ENCODE data around the gene ACVR1C. TPM values are rescaled to one million over a fixed set of nuclear protein-coding genes. Genes with fewer than 3 reads are reported as not detected.

Gene ACVR1C
- total RNA-seq, 1 experiment from 2014 or later, result 1.2 TPM

DNA sequence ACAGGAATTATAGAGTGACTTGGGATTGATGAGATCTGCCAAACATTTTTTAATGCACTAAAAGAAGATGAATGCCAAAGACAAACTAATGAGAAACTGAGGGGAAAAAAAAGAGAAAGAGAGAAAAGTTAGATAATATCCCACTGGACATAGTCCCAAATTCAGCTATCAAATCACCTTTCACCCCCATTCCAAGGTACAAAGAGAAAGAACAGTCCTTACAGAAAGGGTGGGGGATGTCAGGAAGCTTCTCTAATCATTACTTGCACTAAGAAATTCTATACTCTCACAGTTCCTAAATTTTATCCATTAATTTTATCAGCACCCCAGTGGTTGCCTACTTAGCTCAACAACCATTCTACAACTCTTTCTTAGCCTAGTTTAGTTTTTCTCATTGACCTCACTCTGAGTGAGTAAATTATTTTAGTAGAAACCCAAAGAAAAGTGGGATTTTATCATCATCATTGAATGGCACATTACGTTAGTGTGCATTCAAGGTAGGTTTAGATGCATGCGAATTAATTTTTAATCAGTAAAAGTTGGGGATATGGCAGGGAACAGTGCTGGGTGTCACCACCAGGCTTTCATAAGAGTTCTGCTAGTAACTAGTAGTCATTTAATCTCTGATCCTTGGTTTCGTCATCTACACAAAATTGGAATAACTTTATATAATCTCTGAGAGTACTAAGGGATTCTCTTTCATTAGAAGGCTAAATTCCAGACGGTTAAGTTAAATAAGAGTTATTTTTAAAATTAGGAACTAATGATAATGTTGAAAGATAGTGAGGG lies 99.5 kb downstream of the ACVR1C start:
- no peaks in the 10 kb centered on the region for H3K27me3 Mint-ChIP-seq (ENCODE audit: low read depth)
- no peaks in the 10 kb centered on the region for H3K9me3 Mint-ChIP-seq
- H3K4me3 Mint-ChIP-seq, result no peak overlapping the region
- H3K4me1 Mint-ChIP-seq, result no peaks in the 10 kb centered on the region
- H3K27ac Mint-ChIP-seq, result no peak overlapping the region
- ATAC-seq (no peak), DNase-seq (ENCODE audit: low spot score) (no peak)
- TF ChIP-seq GRHL2 (CRISPR knock-in tag; IDR thresholded peaks at IDR 0.05; ENCODE audit: insufficient replicate concordance, severe bottlenecking) (no peak), SMAD3 (CRISPR knock-in tag; IDR thresholded peaks at IDR 0.05; ENCODE audit: borderline replicate concordance) (no peak)
- CTCF ChIA-PET, result interaction anchor here (1.3 kb wide), 1 partner anchor 43 kb away, joined by 3 read pairs; no protein-coding TSS in a partner anchor
- POLR2A ChIA-PET, result no interaction called here
- H3K36me3 Mint-ChIP-seq, result no peaks in the 10 kb centered on the region

DNA sequence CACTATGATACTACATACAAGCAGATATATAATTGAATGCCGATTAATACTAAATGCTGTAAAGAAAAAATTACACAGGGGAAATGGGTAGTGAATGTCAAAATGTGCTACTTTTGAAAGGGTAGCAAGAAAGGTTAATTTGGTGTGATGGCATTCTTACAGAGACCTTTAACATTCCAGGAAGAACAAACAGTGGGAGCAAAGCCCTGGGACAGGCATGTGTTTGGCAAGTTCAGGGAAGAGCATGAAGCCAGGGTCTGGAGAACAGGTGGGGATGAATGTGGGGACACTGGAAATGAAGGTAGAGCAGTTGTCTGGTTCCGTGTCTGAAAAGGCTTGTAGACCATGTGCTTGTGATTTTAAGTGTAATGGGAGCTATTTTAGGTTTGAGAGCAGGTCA lies 102.6 kb downstream of the ACVR1C start:
- Mint-ChIP-seq H3K27ac (no peak overlapping the region), H3K9me3 (no peaks in the 10 kb centered on the region), H3K27me3 (ENCODE audit: low read depth) (no peaks in the 10 kb centered on the region), H3K4me3 (no peak overlapping the region), H3K36me3 (no peaks in the 10 kb centered on the region), H3K4me1 (no peaks in the 10 kb centered on the region)
- ChIA-PET POLR2A (no interaction called here), CTCF (no interaction called here)
- ATAC-seq (peak; percentile 34; the same call in 1 of the 2 replicates), DNase-seq (ENCODE audit: low spot score) (no peak)
- TF ChIP-seq SP1 (CRISPR knock-in tag; conservative IDR thresholded peaks at IDR 0.05) (no peak), JAZF1 (CRISPR knock-in tag; IDR thresholded peaks at IDR 0.05) (no peak), CREB1 (CRISPR knock-in tag; IDR thresholded peaks at IDR 0.05) (no peak), NFE2L1 (CRISPR knock-in tag; IDR thresholded peaks at IDR 0.05) (no peak), ZNF423 (CRISPR knock-in tag; IDR thresholded peaks at IDR 0.05) (no peak)
- TF ChIP-seq, protein P1, sequence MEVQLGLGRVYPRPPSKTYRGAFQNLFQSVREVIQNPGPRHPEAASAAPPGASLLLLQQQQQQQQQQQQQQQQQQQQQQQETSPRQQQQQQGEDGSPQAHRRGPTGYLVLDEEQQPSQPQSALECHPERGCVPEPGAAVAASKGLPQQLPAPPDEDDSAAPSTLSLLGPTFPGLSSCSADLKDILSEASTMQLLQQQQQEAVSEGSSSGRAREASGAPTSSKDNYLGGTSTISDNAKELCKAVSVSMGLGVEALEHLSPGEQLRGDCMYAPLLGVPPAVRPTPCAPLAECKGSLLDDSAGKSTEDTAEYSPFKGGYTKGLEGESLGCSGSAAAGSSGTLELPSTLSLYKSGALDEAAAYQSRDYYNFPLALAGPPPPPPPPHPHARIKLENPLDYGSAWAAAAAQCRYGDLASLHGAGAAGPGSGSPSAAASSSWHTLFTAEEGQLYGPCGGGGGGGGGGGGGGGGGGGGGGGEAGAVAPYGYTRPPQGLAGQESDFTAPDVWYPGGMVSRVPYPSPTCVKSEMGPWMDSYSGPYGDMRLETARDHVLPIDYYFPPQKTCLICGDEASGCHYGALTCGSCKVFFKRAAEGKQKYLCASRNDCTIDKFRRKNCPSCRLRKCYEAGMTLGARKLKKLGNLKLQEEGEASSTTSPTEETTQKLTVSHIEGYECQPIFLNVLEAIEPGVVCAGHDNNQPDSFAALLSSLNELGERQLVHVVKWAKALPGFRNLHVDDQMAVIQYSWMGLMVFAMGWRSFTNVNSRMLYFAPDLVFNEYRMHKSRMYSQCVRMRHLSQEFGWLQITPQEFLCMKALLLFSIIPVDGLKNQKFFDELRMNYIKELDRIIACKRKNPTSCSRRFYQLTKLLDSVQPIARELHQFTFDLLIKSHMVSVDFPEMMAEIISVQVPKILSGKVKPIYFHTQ (CRISPR knock-in tag; IDR thresholded peaks at IDR 0.05), result no peak

DNA sequence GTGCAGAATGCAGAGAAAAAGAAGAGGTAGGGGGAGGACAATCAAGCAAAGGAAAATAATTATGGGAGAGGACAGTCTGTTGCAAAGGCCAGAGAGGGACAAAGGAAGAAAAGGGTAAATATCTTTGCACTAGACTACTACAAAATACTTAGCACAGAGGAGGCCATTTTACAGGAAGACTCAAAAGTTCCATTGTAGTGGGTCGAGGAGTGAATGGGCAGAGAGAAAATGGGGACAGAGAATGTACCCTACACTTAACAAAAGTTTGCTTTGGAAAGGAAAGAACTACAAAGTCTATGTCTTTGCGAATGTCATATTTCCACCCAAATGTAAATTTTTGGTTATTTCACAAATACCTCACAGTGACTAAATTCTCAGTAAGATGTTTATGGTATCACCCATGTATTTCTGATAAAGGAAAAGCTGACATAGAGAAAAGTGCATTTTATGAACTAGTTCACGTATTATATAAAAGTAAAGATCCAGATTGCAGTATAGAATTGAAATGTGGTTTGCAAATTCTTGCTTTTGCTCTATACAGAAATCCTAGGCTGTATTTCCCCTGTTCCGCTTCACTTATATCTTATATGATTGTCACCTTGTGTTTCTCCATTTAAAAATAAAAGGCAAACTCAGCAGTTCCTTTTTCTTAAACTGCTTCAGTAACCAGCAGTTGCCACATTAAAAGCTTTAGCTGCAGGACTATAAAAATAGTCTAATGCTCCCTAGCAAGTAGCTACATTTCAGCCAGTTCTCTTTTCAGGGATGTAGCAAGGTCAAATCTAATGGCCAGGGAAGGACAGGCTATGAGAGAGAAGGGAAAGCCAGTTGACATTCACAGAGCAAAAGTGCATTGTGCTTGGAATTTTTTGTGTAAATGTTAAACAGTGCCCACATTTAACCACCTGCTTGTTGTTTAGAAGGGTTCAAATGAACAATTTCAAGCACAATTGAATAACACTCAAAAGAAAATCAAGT lies 105.1 kb downstream of the ACVR1C start:
- POLR2A ChIA-PET, result no interaction called here
- Mint-ChIP-seq H3K27ac (no peak overlapping the region), H3K9me3 (no peaks in the 10 kb centered on the region), H3K4me1 (no peaks in the 10 kb centered on the region), H3K36me3 (no peaks in the 10 kb centered on the region), H3K27me3 (ENCODE audit: low read depth) (no peaks in the 10 kb centered on the region), H3K4me3 (no peak overlapping the region)
- CTCF ChIA-PET, result no interaction called here
- TF ChIP-seq ELF4 (CRISPR knock-in tag; IDR thresholded peaks at IDR 0.05; ENCODE audit: low read depth), result no peak
- TF ChIP-seq, protein P2, sequence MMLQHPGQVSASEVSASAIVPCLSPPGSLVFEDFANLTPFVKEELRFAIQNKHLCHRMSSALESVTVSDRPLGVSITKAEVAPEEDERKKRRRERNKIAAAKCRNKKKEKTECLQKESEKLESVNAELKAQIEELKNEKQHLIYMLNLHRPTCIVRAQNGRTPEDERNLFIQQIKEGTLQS (CRISPR knock-in tag; conservative IDR thresholded peaks at IDR 0.05), result no peak
- TF ChIP-seq, protein P3, sequence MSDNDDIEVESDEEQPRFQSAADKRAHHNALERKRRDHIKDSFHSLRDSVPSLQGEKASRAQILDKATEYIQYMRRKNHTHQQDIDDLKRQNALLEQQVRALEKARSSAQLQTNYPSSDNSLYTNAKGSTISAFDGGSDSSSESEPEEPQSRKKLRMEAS (CRISPR knock-in tag; IDR thresholded peaks at IDR 0.05), result no peak
- no peak for TF ChIP-seq TP53 (CRISPR knock-in tag; IDR thresholded peaks at IDR 0.05)
- TF ChIP-seq, protein P1 (CRISPR knock-in tag; IDR thresholded peaks at IDR 0.05), result no peak
- no peak for TF ChIP-seq HMGA2 (CRISPR knock-in tag; IDR thresholded peaks at IDR 0.05)
- no peak for TF ChIP-seq NR3C1 (CRISPR knock-in tag; conservative IDR thresholded peaks at IDR 0.05; ENCODE audit: low read depth)
- TF ChIP-seq CREM (CRISPR knock-in tag; IDR thresholded peaks at IDR 0.05), result no peak
- no peak for TF ChIP-seq CBFB (CRISPR knock-in tag; IDR thresholded peaks at IDR 0.05; ENCODE audit: low read depth)
- TF ChIP-seq, protein P4, sequence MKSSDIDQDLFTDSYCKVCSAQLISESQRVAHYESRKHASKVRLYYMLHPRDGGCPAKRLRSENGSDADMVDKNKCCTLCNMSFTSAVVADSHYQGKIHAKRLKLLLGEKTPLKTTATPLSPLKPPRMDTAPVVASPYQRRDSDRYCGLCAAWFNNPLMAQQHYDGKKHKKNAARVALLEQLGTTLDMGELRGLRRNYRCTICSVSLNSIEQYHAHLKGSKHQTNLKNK (CRISPR knock-in tag; IDR thresholded peaks at IDR 0.05), result no peak
- no peak for ATAC-seq
- no peak for DNase-seq (ENCODE audit: low spot score)
